Kidney (tissue), 14 donors: ENCODE measurements around the gene PTGS1. TPM values are rescaled to one million over a fixed set of nuclear protein-coding genes. Genes with fewer than 3 reads are reported as not detected.
A peak's percentile ranks its signal among the peaks of the same experiment; 100 is the strongest.

Source experiments
- DNase-seq, 5 donors: peaks; one replicate each; pipeline ENCODE4 v3.0.0-alpha.2; 2013 to 2020
- FAIRE-seq: peaks from 2 replicates; lab custom pipeline; 2012; peaks lifted over from hg19 to GRCh38; lab: Jason Lieb, UNC
- H3K27ac ChIP-seq, 2 donors: one replicate each; pipeline ENCODE4 v1.7.0; 2013; ENCODE audit warnings: low read depth in 2 of 2, low read length in 2 of 2, inconsistent platforms in 1 of 2
- H3K27me3 ChIP-seq: one replicate; pipeline ENCODE4 v1.7.1; 2013; ENCODE audit warnings: low read length, inconsistent platforms; ENCODE audit not compliant: control insufficient read depth, insufficient read depth
- H3K36me3 ChIP-seq, 3 donors: one replicate each; pipeline versions ENCODE4 v1.7.0 to v1.7.1; 2013; ENCODE audit warnings: low read length in 3 of 3, control low read depth in 1 of 3, inconsistent platforms in 1 of 3; ENCODE audit not compliant: insufficient read depth in 3 of 3, control insufficient read depth in 2 of 3
- H3K4me1 ChIP-seq, 3 donors: one replicate each; pipeline versions ENCODE4 v1.7.0 to v1.7.1; 2013; ENCODE audit warnings: low read length in 3 of 3, inconsistent platforms in 1 of 3, low read depth in 1 of 3; ENCODE audit not compliant: control insufficient read depth in 2 of 3, insufficient read depth in 2 of 3
- H3K4me3 ChIP-seq, 3 donors: one replicate each; pipeline versions ENCODE4 v1.7.0 to v1.8.1; 2013; ENCODE audit warnings: low read length in 3 of 3, control low read depth in 1 of 3, inconsistent platforms in 1 of 3
- H3K9ac ChIP-seq, 3 donors: one replicate each; pipeline versions ENCODE4 v1.7.0 to v1.7.1; 2013; ENCODE audit warnings: low read length in 3 of 3, control low read depth in 1 of 3, inconsistent platforms in 1 of 3
- H3K9me3 ChIP-seq, 3 donors: one replicate each; pipeline versions ENCODE4 v1.7.0 to v1.7.1; 2013; ENCODE audit warnings: low read length in 3 of 3, control low read depth in 1 of 3, inconsistent platforms in 1 of 3; ENCODE audit not compliant: control insufficient read depth in 2 of 3, insufficient read depth in 1 of 3
- intact Hi-C: fragments of 100-400 bp; cut with DNase I; formaldehyde crosslinking; loops from one replicate; pipeline ENCODE4 v1.11.1; 2022
- polyA plus RNA-seq: library from polyadenylated mRNA; stranded (reverse); fragments of 350-450 nt; fragmentation: Illumina TruSeq; extraction: RNeasy Lipid Tissue Mini Kit (QIAGEN cat#74804); gene quantifications from one replicate; pipeline ENCODE4 v1.2.3, GENCODE V29; 2014; ENCODE audit warnings: low read depth, low replicate concordance; ENCODE audit not compliant: insufficient read depth
- total RNA-seq: library from RNA; stranded (reverse); fragmentation: NEBNext Ultra II Directional; extraction: Animal tissue kit (Norgen Biotek cat#: 25700); gene quantifications from one replicate; pipeline ENCODE4 v1.2.1, GENCODE V29; 2021
- TF ChIP-seq, protein P1 (sequence below): IDR thresholded peaks from 3 replicates; pipeline ENCODE4 v1.5.1; 2012; ENCODE audit warnings: mild to moderate bottlenecking, moderate library complexity, borderline replicate concordance; ENCODE audit not compliant: insufficient read depth; ENCODE audit errors: extremely low read depth
- donor health status: control.
- donor health status: control.
- donor health status: control.
- donor health status: control.
- donor health status: control.
- donor health status: DM: yes; HTN: yes; CAD: no.
- donor health status: Normal renal cell carcinoma (clear cell type).

Gene PTGS1
- total and polyA plus RNA-seq, 2 donors from 2014 or later, result 3.5 to 9.4 TPM

DNA sequence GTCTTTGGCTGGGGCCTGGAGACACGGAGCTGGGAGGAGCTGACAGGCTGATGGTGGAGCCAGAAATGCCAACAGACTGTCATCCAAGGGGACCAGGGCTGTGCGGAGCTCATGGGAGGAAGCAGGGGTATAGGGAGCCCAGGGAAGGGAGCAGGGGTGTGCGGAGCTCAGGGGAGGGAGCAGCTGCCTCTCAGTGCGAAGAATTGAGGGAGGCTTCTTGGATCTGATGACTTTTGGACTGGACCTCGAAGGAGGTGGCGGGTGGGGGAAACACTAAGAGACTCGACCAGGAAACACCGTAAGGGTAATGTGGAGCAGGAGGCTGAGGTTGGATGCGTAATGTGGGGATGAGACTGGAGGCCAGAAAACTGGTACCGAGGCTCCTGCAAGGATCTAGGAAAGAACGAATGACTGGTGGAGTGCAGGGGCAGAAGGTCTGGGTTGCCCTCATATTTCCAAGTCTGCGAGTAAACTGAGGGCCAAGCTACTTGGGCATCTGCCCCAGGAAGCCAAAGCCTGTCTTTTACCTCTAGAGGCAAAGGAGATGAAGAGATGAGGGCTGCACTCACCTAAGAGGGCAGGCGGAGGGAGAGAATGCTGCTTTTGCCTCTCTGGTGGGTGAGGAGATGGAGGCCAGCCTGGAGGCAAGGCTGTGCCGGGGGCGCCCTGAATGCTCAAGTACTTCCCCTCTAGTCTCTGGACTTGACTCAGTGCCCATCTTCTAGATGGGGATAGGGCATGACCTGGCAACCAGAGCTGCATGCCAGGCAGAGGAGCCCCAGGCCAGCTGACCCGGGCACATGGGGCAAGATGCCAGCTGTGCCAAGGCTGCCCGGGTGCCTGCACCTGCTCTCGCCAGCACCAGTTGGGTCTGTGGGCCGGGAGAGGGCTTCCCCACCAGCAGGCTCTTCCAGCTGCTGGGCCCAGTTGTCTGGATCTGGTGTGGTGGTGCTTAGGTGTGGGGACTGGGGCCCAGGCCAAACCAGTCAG is 2.3 kb downstream of the PTGS1 start:
- no peak for DNase-seq
- TF ChIP-seq, protein P1, sequence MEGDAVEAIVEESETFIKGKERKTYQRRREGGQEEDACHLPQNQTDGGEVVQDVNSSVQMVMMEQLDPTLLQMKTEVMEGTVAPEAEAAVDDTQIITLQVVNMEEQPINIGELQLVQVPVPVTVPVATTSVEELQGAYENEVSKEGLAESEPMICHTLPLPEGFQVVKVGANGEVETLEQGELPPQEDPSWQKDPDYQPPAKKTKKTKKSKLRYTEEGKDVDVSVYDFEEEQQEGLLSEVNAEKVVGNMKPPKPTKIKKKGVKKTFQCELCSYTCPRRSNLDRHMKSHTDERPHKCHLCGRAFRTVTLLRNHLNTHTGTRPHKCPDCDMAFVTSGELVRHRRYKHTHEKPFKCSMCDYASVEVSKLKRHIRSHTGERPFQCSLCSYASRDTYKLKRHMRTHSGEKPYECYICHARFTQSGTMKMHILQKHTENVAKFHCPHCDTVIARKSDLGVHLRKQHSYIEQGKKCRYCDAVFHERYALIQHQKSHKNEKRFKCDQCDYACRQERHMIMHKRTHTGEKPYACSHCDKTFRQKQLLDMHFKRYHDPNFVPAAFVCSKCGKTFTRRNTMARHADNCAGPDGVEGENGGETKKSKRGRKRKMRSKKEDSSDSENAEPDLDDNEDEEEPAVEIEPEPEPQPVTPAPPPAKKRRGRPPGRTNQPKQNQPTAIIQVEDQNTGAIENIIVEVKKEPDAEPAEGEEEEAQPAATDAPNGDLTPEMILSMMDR, result no peak
- intact Hi-C loops, result no loop called here
- Histone ChIP-seq H3K27me3 (no peaks in the 10 kb centered on the region), H3K9me3 (peaks cover 0 to 2% (median 0%) of the 10 kb centered on the region in 3 donors), H3K4me3 (no peak overlapping the region), H3K36me3 (no peaks in the 10 kb centered on the region), H3K4me1 (peaks cover 0 to 7% (median 0%) of the 10 kb centered on the region in 3 donors), H3K27ac (no peak overlapping the region), H3K9ac (no peak overlapping the region)
- FAIRE-seq, result no peak

DNA sequence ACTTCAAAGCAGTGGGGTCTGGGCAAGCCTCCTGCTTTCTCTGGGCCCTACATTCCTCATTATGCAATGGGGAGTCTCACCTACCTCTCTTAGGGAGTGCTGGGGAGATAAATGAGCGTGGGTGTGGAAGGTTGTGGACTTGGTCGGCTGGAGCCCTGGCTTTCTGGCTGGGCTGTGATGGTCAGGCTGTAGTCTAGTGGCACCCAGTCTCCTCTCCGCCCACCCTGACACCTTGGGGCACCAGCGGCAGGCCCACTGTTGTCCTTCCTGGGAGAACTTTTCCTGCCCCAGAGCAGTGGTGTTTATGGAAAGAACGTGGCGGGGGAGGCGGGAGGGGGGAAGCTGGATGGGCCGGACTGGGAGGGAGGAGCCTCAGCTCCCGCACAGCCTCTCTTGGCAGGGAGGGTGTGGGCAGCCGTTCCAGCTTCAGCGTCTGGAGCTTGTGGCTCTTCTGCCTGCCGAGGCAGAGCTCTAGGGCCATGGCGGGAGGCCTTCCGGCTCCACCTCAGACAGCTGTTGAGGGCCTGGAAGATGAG is 4.1 kb downstream of the PTGS1 start:
- peaks cover 0 to 4% (median 0%) of the 10 kb centered on the region in 3 donors for H3K9me3 ChIP-seq
- no peak overlapping the region for H3K9ac ChIP-seq
- H3K27me3 ChIP-seq, result no peaks in the 10 kb centered on the region
- FAIRE-seq (no peak), DNase-seq (peak; percentile 38 to 81 (median 70))
- TF ChIP-seq, protein P1, result no peak
- H3K4me3 ChIP-seq, result no peak overlapping the region
- no peaks in the 10 kb centered on the region for H3K36me3 ChIP-seq
- no peak overlapping the region for H3K27ac ChIP-seq
- intact Hi-C loops, result no loop called here
- H3K4me1 ChIP-seq, result peaks cover 0 to 7% (median 0%) of the 10 kb centered on the region in 3 donors

DNA sequence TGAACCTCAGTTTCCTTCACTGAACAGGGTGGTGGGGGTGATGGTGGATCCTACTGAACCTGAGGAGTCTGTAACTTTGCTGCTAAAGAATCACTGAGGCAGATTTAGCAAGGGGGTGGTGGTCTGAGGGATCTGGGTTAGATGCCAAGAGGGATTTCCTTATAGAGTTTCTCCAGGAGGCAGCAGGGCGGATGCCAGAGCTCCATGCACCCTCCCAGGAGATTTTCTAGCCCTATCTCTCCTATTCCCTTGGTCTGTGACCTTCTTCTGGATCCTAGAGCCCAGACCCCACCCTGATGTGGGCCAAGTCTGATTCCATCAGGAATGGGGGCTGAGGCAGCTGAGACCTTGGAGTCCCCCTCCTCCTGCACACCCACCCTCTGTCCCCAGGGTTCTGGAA is 6.0 kb downstream of the PTGS1 start:
- intact Hi-C loops, result no loop called here

More for the DNA sequence above, 6.0 kb downstream of the PTGS1 start:
- Histone ChIP-seq H3K4me3 (no peak overlapping the region), H3K36me3 (no peaks in the 10 kb centered on the region), H3K4me1 (peaks cover 0 to 7% (median 0%) of the 10 kb centered on the region in 3 donors), H3K27ac (no peak overlapping the region), H3K27me3 (no peaks in the 10 kb centered on the region), H3K9ac (no peak overlapping the region), H3K9me3 (peaks cover 0 to 5% (median 0%) of the 10 kb centered on the region in 3 donors)
- FAIRE-seq, result no peak
- no peak for DNase-seq
- TF ChIP-seq, protein P1, result no peak
